Putamen (tissue), 1 donor: Measurements from ENCODE around the gene HCFC1.
"Not testable (repeated sequence)": the region's sequence is repeated elsewhere in the genome, so short reads cannot be mapped to it uniquely, and the experiment has no call there.

Source experiments
- DNase-seq: peaks from one replicate; pipeline ENCODE4 v3.0.0-alpha.2; 2016; ENCODE audit warnings: low spot score

HCFC1 gene

DNA sequence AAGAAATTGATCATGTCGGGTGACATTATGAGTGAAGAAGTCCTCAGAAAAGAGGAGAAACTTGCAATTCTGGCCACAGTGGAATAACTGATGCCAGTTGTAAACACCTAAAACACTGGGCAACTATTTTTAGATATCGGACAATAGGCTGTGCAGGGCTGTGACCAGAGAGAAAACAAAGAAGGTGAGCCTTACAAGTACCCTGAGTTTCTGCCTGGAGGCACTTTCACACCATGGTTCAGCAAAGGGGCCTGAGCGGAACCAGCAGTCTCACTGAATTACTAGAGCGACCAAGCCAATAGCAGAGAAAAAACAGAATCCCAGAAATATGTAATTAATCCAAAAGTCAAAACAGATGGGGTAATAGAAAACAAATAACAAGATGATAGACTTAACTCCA is 36.9 kb upstream of the HCFC1 start:
- DNase-seq, result no peak

GRCh38 chrX:154006947-154007346 is 35.3 kb upstream of the HCFC1 start:
- no peak for DNase-seq

DNA sequence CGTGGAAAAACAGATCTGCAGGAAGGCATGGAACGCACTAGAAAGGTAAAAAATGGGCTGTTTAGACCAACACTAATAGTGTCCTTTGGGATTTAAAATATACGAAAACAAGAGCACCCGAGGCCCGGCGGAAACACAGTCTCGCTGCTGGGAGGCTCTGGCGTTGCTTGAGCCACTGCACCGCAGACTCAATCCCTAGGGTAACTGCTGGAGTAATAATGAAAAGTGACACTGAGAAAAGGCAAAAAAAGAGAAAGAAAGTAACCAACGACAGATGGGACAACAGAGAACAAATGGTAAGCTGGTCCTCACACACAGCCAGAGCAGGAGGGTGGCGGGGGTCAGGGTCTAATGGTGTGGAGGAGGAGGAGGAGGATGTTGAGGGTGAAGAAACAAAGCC is 32.7 kb upstream of the HCFC1 start:
- DNase-seq, result no peak

GRCh38 chrX:154002215-154002719 is 30.6 kb upstream of the HCFC1 start:
- no peak for DNase-seq

- no peak for DNase-seq
Measured at GRCh38 chrX:154000051-154000450, 28.4 kb upstream of the HCFC1 start.

GRCh38 chrX:153999359-154000037 is 27.9 kb upstream of the HCFC1 start:
- DNase-seq, result no peak

DNA sequence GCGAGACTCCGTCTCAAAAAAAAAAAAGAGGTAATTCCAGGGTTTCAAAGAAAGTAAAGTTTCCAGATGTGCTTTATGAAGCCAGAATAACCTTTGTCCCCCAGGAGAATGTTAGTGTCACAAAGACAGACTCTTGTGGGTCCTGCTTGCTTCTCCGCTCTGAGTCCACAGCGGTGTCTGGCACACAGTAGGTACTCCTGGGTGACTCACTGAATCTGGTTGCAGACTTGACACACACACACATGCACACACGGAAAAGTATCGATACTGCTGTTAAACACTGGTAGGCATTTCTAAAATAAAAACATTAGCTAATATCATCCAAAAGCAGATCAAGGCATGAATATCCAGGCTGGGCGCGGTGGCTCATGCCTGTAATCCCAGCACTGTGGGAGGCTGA is 23.9 kb upstream of the HCFC1 start:
- no peak for DNase-seq

- DNase-seq, result not testable (repeated sequence)
Measured at GRCh38 chrX:153994398-153994797, 22.8 kb upstream of the HCFC1 start.

GRCh38 chrX:153993978-153994377 is 22.4 kb upstream of the HCFC1 start:
- no peak for DNase-seq

DNA sequence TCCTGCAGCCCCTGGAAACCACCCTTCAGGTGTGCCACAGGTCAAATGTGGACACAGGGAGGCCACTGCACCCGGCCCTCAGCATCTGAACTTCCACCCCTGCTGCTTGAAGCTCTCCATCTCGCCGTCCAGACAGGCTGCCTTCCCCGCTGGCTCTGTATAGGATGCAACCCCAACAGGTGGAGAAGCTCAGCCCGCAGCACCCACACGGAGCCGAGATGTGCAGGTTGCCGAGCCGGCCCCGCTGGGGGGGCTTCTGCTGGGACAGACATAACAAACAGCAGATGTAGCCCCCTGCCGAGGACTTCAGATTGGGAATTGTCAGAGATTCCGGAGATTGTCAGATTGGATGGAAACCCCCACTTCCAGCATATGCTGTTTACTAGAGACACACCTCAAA is 21.5 kb upstream of the HCFC1 start:
- no peak for DNase-seq

GRCh38 chrX:153992180-153992579 is 20.6 kb upstream of the HCFC1 start:
- no peak for DNase-seq

DNA sequence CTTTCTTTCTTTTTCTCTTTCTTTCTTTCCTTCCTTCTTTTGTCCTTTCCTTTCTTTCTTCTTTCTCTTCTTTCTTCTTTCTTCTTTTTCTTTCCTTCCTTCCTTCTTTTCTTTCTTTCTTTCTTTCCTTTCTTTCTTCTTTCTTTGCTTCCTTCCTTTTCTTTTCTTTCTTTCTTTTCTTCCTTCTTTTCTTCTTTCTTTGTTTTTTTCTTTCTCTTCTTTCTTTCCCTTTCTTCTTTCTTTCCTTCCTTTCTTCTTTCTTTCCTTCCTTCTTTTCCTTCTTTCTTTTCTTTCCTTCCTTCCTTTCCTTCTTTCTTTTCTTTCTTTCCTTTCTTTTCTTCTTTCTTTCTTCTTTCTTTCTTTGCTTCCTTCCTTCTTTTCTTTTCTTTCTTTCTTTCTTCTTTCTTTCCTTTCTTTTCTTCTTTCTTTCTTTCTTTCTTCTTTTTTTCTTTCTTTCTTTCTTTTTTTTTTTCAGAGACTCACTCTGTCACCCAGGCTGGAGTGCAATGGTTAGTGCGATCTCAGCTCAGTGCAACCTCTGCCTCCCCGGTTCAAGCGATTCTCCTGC is 19.5 kb upstream of the HCFC1 start:
- DNase-seq, result no peak

- no peak for DNase-seq
Measured at GRCh38 chrX:153989973-153990655, 18.5 kb upstream of the HCFC1 start.

GRCh38 chrX:153988493-153988892 is 16.9 kb upstream of the HCFC1 start:
- no peak for DNase-seq

DNA sequence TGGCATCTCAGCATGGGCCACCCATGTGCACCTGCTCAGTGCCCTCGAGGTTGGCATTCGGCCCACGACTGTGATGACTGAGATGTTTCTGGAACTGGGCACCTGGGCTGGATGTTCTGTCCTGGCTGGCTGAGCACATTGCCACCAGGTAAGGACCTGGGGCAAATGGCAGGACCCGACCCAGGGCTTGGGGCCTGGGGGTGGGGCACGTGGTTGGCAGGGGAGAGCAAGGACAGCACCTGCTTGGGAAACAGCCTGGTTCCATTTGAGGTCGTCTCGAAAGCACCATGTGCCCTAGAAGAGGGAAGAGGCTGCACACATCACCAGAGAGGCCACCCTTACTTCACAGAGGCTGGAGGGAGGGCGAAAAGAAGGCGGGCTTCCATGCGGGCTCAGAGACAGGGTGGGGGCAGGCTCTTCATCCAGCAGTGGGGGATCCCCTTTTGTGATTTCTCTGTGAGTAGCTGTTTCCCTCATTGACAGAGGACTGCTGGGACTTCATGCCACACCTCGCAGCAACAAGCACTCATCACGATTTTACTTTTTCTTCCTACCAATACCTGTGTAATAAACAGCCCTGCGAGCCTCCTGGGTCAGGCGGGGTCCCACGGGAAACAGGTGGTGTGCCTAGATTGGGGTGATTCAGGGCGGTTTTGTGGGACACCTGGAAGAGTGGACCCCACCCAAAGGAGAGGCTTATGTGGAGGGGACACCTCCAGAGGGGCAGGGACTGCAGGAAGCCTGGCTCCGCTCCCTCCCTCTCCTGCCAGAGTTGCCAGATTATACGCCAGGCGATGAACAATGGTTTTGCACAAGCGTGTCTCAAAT is 12.9 kb upstream of the HCFC1 start:
- DNase-seq, result no peak

GRCh38 chrX:153983321-153983801 is 11.7 kb upstream of the HCFC1 start:
- no peak for DNase-seq

DNA sequence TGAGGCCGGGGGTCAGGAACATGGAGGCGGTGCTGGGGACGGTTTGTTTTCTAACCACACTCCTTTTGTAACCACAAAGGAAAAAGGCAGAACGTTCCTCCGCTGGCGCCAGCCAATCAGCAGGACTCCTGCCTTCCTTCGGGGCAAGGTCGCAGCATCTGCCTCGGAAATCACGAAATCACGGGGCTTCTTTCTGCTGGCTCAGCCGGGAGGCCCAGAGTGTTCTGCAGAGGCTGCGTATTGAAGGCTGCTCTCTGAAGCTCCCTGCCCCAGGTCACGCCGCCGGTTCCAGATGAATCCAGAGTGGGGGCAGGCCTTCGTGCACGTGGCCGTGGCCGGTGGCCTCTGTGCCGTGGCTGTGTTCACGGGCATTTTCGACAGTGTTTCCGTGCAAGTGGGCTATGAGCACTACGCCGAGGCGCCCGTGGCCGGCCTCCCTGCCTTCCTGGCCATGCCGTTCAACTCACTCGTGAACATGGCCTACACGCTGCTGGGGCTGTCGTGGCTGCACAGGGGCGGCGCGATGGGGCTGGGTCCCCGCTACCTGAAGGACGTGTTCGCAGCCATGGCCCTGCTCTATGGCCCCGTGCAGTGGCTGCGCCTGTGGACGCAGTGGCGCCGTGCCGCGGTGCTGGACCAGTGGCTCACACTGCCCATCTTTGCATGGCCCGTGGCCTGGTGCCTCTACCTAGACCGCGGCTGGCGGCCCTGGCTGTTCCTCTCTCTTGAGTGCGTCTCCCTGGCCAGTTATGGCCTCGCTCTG is 10.3 kb upstream of the HCFC1 start:
- no peak for DNase-seq

DNA sequence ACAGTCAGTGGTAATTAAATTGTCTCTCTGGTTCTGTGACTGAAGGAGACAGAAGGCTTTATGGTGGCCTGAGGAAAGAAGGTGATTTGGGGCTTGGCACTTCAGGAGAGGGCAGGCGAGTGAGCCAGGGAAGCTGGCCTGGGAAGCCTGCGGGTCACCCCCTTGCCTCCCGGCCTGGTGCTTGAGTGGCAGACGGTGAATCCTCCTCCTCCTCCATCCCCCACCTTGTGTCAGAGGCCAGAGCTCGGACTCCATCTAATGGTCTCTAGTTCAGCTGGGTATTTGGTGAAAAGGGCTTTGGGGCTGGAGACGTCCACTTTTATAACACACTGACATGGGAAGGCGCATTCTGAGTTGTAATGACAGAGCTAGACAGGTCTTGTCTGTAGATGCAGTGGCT is 9.6 kb upstream of the HCFC1 start:
- DNase-seq, result no peak

- DNase-seq, result not testable (repeated sequence)
Measured at GRCh38 chrX:153980394-153980793, 8.8 kb upstream of the HCFC1 start.

DNA sequence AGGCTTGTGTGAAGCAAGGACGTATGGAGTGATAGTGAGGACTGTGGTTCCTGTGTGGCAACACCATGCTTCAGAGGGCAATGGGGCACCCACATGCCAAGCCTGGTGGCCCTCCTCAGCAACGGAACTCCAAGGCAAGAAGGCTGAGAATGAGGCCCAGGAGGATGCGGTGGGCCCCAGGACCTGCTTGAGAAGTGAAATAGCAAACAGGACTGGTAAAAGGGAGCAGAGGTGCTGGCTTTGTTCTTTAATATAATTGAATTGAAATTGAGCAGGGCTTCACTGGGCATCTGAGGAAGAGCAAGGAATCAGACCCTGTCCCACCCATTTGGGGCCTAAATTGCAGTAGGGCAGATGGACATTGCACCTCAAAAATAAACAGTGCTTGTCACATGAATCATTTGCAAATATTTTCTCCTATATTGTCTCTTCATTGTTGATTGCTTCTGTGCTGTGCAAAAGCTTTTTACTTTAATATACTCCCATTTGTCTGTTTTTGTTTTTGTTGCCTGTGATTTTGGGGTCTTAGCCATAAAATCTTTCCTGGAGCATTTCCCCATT is 3.2 kb upstream of the HCFC1 start:
- no peak for DNase-seq
